H1 (cell line): ENCODE results near the gene GPR42.
"Not testable (repeated sequence)": the region's sequence is repeated elsewhere in the genome, so short reads cannot be mapped to it uniquely, and the experiment has no call there.

Source experiments
- CBX5 ChIP-seq: fragments of 300-800, 300-1000 bp; sonication (generic); IDR thresholded peaks from 2 replicates; pipeline ENCODE4 v1.7.1; 2016; ENCODE audit warnings: antibody characterized with exemption, low read length, low read depth
- CHD2 ChIP-seq: IDR thresholded peaks from 2 replicates; pipeline ENCODE4 v1.6.1; 2012; ENCODE audit warnings: low read length, improper control_type of control experiment
- CTCF ChIP-seq, 3 experiments: IDR thresholded peaks; 1 replicate in 2 of 3; 2 replicates in 1 of 3; pipeline versions ENCODE4 v1.5.1 to v1.6.1; 2011; ENCODE audit warnings: low read length in 3 of 3, mild to moderate bottlenecking in 3 of 3, inconsistent platforms in 2 of 3, low read depth in 1 of 3, moderate library complexity in 1 of 3; ENCODE audit not compliant: insufficient read depth in 1 of 3; ENCODE audit errors: control extremely low read depth in 1 of 3
- GTF2F1 ChIP-seq: IDR thresholded peaks from 2 replicates; pipeline ENCODE4 v1.6.1; 2012; ENCODE audit warnings: low read depth, low read length, improper control_type of control experiment, borderline replicate concordance
- MAX ChIP-seq: IDR thresholded peaks from 2 replicates; pipeline ENCODE4 v1.6.1; 2012; ENCODE audit warnings: inconsistent platforms
- NRF1 ChIP-seq: IDR thresholded peaks from 2 replicates; pipeline ENCODE4 v1.6.1; 2011; ENCODE audit warnings: mild to moderate bottlenecking, low read depth, low read length, improper control_type of control experiment
- PHF8 ChIP-seq: fragments of 200-600 bp; sonication (generic); conservative IDR thresholded peaks from 2 replicates; pipeline ENCODE4 v1.7.1; 2012; ENCODE audit warnings: low read depth, mild to moderate bottlenecking, inconsistent platforms, low read length, moderate library complexity
- POLR2A ChIP-seq, 2 experiments: IDR thresholded peaks; 1 replicate in 1 of 2; 2 replicates in 1 of 2; pipeline ENCODE4 v1.6.1; 2011; ENCODE audit warnings: low read depth in 2 of 2, low read length in 2 of 2, mild to moderate bottlenecking in 2 of 2; ENCODE audit errors: control extremely low read depth in 1 of 2
- POLR2AphosphoS5 ChIP-seq: IDR thresholded peaks from 2 replicates; pipeline ENCODE4 v1.6.1; 2011; ENCODE audit warnings: low read depth, low read length
- RNF2 ChIP-seq: fragments of 200-900, 300-1000 bp; sonication (generic); IDR thresholded peaks from 2 replicates; pipeline ENCODE4 v1.7.1; 2016; ENCODE audit warnings: borderline replicate concordance, low read depth, mild to moderate bottlenecking, antibody characterized with exemption, low read length; ENCODE audit not compliant: poor library complexity, severe bottlenecking; ENCODE audit errors: missing control alignments
- SIN3A ChIP-seq, 2 experiments: IDR thresholded peaks in 1 of 2; conservative IDR thresholded peaks in 1 of 2; 2 replicates each; pipeline ENCODE4 v1.6.1; 2011 to 2012; ENCODE audit warnings: low read length in 2 of 2, improper control_type of control experiment in 1 of 2, low read depth in 1 of 2, mild to moderate bottlenecking in 1 of 2
- TAF1 ChIP-seq: IDR thresholded peaks from 2 replicates; pipeline ENCODE4 v1.6.1; 2011; ENCODE audit warnings: mild to moderate bottlenecking, low read depth, low read length
- TBP ChIP-seq: IDR thresholded peaks from 2 replicates; pipeline ENCODE4 v1.6.1; 2011; ENCODE audit warnings: low read depth, low read length, improper control_type of control experiment
- ZNF274 ChIP-seq: IDR thresholded peaks from 2 replicates; pipeline ENCODE4 v1.7.0; 2012; ENCODE audit warnings: low read length, borderline replicate concordance; ENCODE audit errors: extremely low read depth

DNA sequence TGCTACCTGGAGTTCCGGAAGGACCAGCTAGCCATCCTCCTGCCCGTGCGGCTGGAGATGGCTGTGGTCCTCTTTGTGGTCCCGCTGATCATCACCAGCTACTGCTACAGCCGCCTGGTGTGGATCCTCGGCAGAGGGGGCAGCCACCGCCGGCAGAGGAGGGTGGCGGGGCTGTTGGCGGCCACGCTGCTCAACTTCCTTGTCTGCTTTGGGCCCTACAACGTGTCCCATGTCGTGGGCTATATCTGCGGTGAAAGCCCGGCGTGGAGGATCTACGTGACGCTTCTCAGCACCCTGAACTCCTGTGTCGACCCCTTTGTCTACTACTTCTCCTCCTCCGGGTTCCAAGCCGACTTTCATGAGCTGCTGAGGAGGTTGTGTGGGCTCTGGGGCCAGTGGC lies 11.5 kb upstream of the GPR42 start:
- not testable (repeated sequence) for TF ChIP-seq CTCF (IDR thresholded peaks at IDR 0.05; ENCODE audit: control extremely low read depth in 1 of 3, insufficient read depth in 1 of 3, low read depth in 1 of 3, low read length in 3 of 3); POLR2AphosphoS5; PHF8; ZNF274; POLR2A (IDR thresholded peaks at IDR 0.05; ENCODE audit: control extremely low read depth in 1 of 2, low read depth in 2 of 2, low read length in 2 of 2); TAF1; MAX; NRF1; RNF2; SIN3A (conservative IDR thresholded peaks at IDR 0.05 in 1 of 2, IDR thresholded peaks at IDR 0.05 in 1 of 2; ENCODE audit: low read depth in 1 of 2, low read length in 2 of 2); CBX5; CHD2; TBP; GTF2F1
